GM23248 (cell line): Measurements from ENCODE around the gene TRRAP.

Experiments
- EZH2 ChIP-seq: fragments of 200-600 bp; sonication (generic); IDR thresholded peaks from 2 replicates; pipeline ENCODE4 v1.6.1; 2018; ENCODE audit warnings: antibody characterized with exemption, mild to moderate bottlenecking; ENCODE audit not compliant: insufficient read depth, poor library complexity, severe bottlenecking
- EZH2phosphoT487 ChIP-seq: fragments of 200-600 bp; sonication (generic); IDR thresholded peaks from 2 replicates; pipeline ENCODE4 v1.6.1; 2018; ENCODE audit warnings: antibody characterized with exemption, moderate library complexity, mild to moderate bottlenecking, low read depth; ENCODE audit not compliant: insufficient read depth

GRCh38 chr7:98881561-98882315 lies 3.4 kb downstream of the TRRAP start:
- TF ChIP-seq EZH2 (no peak), EZH2phosphoT487 (no peak)
